ENCODE results near the gene FKBP8. TPM values are rescaled to one million over a fixed set of nuclear protein-coding genes. Genes with fewer than 3 reads are reported as not detected.

FKBP8 gene
- total RNA-seq, 8 experiments from 2014 or later: 137 to 214 (median 153) TPM

Other genes starting within 250 kb of the FKBP8 start
- 100 to 1,000 TPM in 7 of 8 experiments, 10 to 100 TPM in 1; 87.3 to 240 (median 151) TPM for gene LSM4, start 220.5 kb downstream of the FKBP8 start, total RNA-seq
- 10 to 100 TPM in 7 of 8 experiments, 1 to 10 TPM in 1; 8.2 to 42.8 (median 17.1) TPM for gene PGPEP1, start 203.0 kb downstream of the FKBP8 start, total RNA-seq
- gene GDF15, start 157.4 kb downstream of the FKBP8 start, total RNA-seq: 100 to 1,000 TPM in 2 of 8 experiments, 10 to 100 TPM in 6; 14.0 to 784 (median 60.0) TPM
- 1 to 10 TPM in 2 of 8 experiments, under 1 TPM in 6; 0.14 to 2.1 (median 0.47) TPM for gene LRRC25, start 146.0 kb downstream of the FKBP8 start, total RNA-seq
- gene SSBP4, start 124.2 kb downstream of the FKBP8 start, total RNA-seq: 100 to 1,000 TPM in 1 of 8 experiments, 10 to 100 TPM in 7; 60.2 to 155 (median 70.1) TPM
- 100 to 1,000 TPM in 3 of 8 experiments, 10 to 100 TPM in 4, 1 to 10 TPM in 1; 7.2 to 157 (median 86.2) TPM for gene ISYNA1, start 105.4 kb downstream of the FKBP8 start, total RNA-seq
- gene ELL, start 21.5 kb downstream of the FKBP8 start, total RNA-seq: 10 to 100 TPM in 2 of 8 experiments, 1 to 10 TPM in 6; 3.4 to 13.8 (median 6.2) TPM
- gene KXD1, start 14.3 kb upstream of the FKBP8 start, total RNA-seq: 100 to 1,000 TPM in 1 of 8 experiments, 10 to 100 TPM in 7; 48.4 to 106 (median 68.1) TPM
- gene UBA52, start 28.3 kb upstream of the FKBP8 start, total RNA-seq: 1,000 to 10,000 TPM; 1,160 to 2,382 (median 1,457) TPM
- gene REX1BD, start 45.2 kb upstream of the FKBP8 start, total RNA-seq: 10 to 100 TPM; 39.5 to 76.6 (median 53.9) TPM
- gene CRLF1, start 63.2 kb upstream of the FKBP8 start, total RNA-seq: 10 to 100 TPM in 1 of 8 experiments, 1 to 10 TPM in 7; 1.5 to 18.3 (median 4.7) TPM
- 10 to 100 TPM in 5 of 8 experiments, 1 to 10 TPM in 1, under 1 TPM in 2; 0.41 to 67.6 (median 25.4) TPM for gene TMEM59L, start 69.3 kb upstream of the FKBP8 start, total RNA-seq
- 1 to 10 TPM in 7 of 8 experiments, under 1 TPM in 1; 0.92 to 8.3 (median 5.6) TPM for gene KLHL26, start 93.5 kb upstream of the FKBP8 start, total RNA-seq
- 1 to 10 TPM; 2.0 to 8.8 (median 8.0) TPM for gene CRTC1, start 140.1 kb upstream of the FKBP8 start, total RNA-seq
- 1 to 10 TPM in 1 of 8 experiments, under 1 TPM in 4, not detected in 3; 0.05 to 1.1 (median 0.29) TPM for gene COMP, start 247.7 kb upstream of the FKBP8 start, total RNA-seq

Measured in motor neuron (in vitro differentiated cells).